Endothelial cell of umbilical vein (primary cell): Measurements from ENCODE around the gene LRRC73.

ENCODE experiments used
- CTCF ChIP-seq, 2 donors: IDR thresholded peaks; 1 replicate in 1 of 2; 2 replicates in 1 of 2; pipeline ENCODE4 v1.5.1; 2011; ENCODE audit warnings: low read length in 2 of 2, mild to moderate bottlenecking in 2 of 2, moderate library complexity in 2 of 2, control low read depth in 1 of 2, inconsistent platforms in 1 of 2, low read depth in 1 of 2; ENCODE audit not compliant: insufficient read depth in 1 of 2; ENCODE audit errors: extremely low read depth in 1 of 2
- EZH2 ChIP-seq: IDR thresholded peaks from 2 replicates; pipeline ENCODE4 v1.6.1; 2012; ENCODE audit warnings: borderline replicate concordance, low read depth, mild to moderate bottlenecking, moderate library complexity, low read length, inconsistent platforms; ENCODE audit not compliant: severe bottlenecking
- FOS ChIP-seq: IDR thresholded peaks from 2 replicates; pipeline ENCODE4 v1.6.1; 2011; ENCODE audit warnings: mild to moderate bottlenecking, low read length, moderate library complexity, borderline replicate concordance; ENCODE audit not compliant: insufficient read depth
- GATA2 ChIP-seq: IDR thresholded peaks from 2 replicates; pipeline ENCODE4 v1.7.0; 2011; ENCODE audit warnings: low read depth, mild to moderate bottlenecking, moderate library complexity, mixed read lengths, low read length; ENCODE audit not compliant: insufficient read length, insufficient read depth
- JUN ChIP-seq: IDR thresholded peaks from 2 replicates; pipeline ENCODE4 v1.6.1; 2011; ENCODE audit warnings: borderline replicate concordance, low read depth; ENCODE audit not compliant: insufficient read length, insufficient read depth
- MAX ChIP-seq: IDR thresholded peaks from 2 replicates; pipeline ENCODE4 v1.6.1; 2011; ENCODE audit not compliant: insufficient read depth, insufficient read length
- MYC ChIP-seq: IDR thresholded peaks from one replicate; pipeline ENCODE4 v1.6.1; 2011; ENCODE audit warnings: mild to moderate bottlenecking, low read depth, low read length
- POLR2A ChIP-seq: IDR thresholded peaks from 2 replicates; pipeline ENCODE4 v1.6.1; 2012; ENCODE audit warnings: low read depth, mild to moderate bottlenecking, control low read depth, low read length
- POLR2AphosphoS5 ChIP-seq: IDR thresholded peaks from 2 replicates; pipeline ENCODE4 v1.6.1; 2012; ENCODE audit warnings: low read depth, mild to moderate bottlenecking, control low read depth, low read length, moderate library complexity; ENCODE audit not compliant: insufficient read depth

DNA sequence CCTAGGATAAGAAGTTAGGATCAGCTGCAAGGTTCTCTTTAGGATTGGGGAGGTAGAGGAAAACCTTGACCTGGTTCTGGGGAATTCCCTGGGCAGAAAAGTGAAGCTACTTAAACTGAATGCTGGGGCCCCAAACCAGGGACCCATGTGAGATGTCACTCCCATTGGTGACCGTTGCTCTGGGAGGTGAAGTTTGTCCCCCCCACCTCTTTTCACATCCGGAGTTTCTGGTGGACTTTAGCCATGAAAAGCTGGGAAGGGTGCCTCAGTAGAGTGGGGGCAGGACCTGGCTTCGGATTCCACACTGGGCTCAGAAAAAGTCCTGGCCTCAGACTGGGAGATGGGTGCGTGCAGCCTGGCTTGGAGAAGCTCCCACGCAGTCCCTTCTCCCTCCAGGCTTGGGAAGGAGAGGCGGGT, 19.6 kb downstream of the LRRC73 start:
- no peak for TF ChIP-seq MAX
- no peak for TF ChIP-seq CTCF (IDR thresholded peaks at IDR 0.05; ENCODE audit: extremely low read depth in 1 of 2, insufficient read depth in 1 of 2, low read depth in 1 of 2, low read length in 2 of 2)
- no peak for TF ChIP-seq MYC
- TF ChIP-seq POLR2AphosphoS5, result no peak
- no peak for TF ChIP-seq POLR2A
- TF ChIP-seq FOS, result no peak
- TF ChIP-seq EZH2, result no peak
- TF ChIP-seq JUN, result no peak
- TF ChIP-seq GATA2, result no peak
